ENCODE data around the gene DUSP2.

Gene DUSP2

DNA sequence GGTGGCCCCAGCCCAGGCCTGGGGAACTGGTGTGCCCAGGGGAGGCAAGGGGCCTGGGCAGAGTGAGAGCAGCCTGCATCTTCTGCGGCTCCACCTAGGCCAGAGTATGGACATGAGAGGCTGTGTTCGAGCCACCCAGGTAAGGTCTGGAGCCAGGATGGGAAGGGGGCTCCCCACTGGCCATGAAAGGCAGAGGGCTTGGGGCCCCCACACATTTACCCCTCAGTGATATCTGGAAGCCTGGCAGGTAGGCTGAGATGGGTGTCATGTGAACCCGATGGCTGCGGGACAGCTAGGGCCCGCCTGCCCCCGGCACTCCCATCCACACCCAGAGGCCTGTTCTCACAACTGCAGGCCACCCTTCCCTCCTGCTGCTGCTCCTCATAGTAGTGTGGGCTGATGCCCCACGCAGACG lies 42.0 kb downstream of the DUSP2 start:
- Mint-ChIP-seq H3K9me3 (peaks cover 18% of the 10 kb centered on the region), H3K4me3 (no peak overlapping the region), H3K27ac (peak overlapping the region; percentile 99), H3K36me3 (ENCODE audit: low read depth) (no peaks in the 10 kb centered on the region), H3K4me1 (peaks cover 76% of the 10 kb centered on the region), H3K27me3 (ENCODE audit: low read depth, poor library complexity) (no peaks in the 10 kb centered on the region)
- DNase-seq = no peak
- TF ChIP-seq, protein P1, sequence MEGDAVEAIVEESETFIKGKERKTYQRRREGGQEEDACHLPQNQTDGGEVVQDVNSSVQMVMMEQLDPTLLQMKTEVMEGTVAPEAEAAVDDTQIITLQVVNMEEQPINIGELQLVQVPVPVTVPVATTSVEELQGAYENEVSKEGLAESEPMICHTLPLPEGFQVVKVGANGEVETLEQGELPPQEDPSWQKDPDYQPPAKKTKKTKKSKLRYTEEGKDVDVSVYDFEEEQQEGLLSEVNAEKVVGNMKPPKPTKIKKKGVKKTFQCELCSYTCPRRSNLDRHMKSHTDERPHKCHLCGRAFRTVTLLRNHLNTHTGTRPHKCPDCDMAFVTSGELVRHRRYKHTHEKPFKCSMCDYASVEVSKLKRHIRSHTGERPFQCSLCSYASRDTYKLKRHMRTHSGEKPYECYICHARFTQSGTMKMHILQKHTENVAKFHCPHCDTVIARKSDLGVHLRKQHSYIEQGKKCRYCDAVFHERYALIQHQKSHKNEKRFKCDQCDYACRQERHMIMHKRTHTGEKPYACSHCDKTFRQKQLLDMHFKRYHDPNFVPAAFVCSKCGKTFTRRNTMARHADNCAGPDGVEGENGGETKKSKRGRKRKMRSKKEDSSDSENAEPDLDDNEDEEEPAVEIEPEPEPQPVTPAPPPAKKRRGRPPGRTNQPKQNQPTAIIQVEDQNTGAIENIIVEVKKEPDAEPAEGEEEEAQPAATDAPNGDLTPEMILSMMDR (IDR thresholded peaks at IDR 0.05) = no peak

DNA sequence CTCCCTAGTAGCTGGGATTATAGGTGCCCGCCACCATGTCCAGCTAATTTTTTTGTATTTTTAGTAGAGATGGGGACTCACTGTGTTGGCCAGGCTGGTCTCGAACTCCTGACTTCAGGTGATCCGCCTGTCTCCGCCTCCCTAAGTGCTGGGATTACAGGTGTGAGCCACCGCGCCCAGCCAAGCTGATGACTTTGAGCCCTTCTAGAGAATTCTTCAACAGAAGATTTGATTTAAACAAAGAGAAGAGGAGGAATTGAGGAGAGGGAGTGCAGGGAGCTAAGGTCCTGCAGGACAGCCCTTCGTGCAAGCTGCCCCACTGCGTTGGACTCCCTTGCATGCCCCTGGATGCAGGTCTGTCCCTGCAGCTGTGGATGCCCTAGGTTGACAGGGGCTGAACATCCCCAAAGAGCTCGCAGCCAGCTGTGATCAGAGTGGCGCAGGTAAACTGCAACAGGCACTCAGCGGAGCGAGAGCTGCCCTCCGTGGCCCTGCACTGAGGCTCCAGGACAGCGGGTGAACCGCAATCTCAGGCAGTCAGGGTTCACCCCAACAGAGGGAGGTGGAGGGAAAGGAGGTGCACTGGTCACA lies 42.5 kb downstream of the DUSP2 start:
- Mint-ChIP-seq H3K4me1 (peaks cover 76% of the 10 kb centered on the region), H3K27ac (peak overlapping the region; percentile 87), H3K9me3 (peaks cover 18% of the 10 kb centered on the region), H3K36me3 (ENCODE audit: low read depth) (no peaks in the 10 kb centered on the region), H3K4me3 (no peak overlapping the region), H3K27me3 (ENCODE audit: low read depth, poor library complexity) (no peaks in the 10 kb centered on the region)
- no peak for DNase-seq
- TF ChIP-seq, protein P1 (IDR thresholded peaks at IDR 0.05) = no peak

DNA sequence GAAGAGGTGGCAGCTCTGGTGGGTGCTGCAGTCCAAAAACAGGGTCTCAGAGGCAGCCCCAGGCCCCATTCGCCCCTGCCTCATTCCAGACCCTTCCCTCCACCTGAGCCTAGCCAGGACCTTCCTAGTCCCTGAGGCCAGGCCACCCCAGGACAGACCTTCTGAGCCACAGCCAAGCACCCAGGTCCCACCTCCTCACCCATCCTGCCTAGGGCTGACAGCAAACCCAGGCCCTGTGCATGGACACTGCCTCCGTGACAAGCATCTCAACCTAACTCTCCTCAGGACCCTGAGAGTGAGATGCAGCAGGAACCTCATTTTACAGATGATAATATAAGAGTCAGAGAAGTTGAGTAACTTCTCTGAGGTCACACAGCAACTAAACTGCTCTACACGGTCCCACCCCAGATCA lies 44.3 kb downstream of the DUSP2 start:
- no peaks in the 10 kb centered on the region for H3K27me3 Mint-ChIP-seq (ENCODE audit: low read depth, poor library complexity)
- H3K9me3 Mint-ChIP-seq = peaks cover 16% of the 10 kb centered on the region
- no peak for DNase-seq
- no peaks in the 10 kb centered on the region for H3K36me3 Mint-ChIP-seq (ENCODE audit: low read depth)
- H3K4me3 Mint-ChIP-seq = no peak overlapping the region
- H3K27ac Mint-ChIP-seq = peak overlapping the region; percentile 48
- TF ChIP-seq, protein P1 (IDR thresholded peaks at IDR 0.05) = no peak
- peaks cover 71% of the 10 kb centered on the region for H3K4me1 Mint-ChIP-seq

DNA sequence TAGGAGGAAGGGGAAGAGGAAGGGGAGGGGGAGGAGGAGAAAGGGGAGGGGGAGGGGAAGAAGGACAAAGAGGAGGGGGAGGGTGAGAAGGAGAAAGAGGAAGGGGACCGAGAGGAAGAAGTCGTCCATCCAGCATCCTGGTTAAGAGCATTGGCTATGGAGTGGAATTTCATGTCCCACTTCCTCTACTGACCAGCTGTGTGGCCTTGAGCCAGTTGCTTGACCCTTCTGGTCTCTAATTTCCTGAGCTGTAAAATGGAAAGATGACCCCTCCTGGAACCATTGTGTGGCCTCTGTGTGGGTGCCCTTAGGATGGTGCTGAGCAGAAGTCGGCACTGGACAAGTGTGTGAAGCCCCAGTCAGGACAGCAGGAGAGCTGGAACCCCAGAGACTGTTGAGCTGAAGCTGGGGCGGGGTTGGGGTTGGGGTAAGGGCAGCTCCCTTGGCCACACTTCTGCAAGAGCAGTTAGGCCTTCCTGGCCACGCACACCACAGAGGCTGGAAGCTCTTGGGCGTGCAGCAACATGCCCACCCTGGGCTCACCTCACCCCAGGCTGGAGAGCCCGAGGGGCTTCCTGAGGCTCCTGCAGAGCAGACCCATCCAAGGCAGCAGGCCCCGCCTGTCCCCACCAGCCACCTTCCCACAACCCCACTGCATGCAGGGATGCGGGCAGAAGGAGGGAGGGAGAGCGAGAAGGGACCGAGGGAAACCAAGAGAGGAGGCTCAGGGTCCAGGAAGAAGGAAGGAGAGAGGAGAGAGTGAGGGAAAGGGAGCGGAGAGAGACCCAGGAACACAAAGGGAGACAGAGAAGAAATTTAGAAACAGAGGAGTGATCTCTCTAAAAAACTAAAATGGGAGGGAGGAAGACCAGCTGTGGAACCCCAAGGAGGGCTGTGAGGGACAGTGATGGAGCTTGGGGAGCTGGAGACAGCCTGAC lies 45.1 kb downstream of the DUSP2 start:
- peak; percentile 2 for DNase-seq
- Mint-ChIP-seq H3K27me3 (ENCODE audit: low read depth, poor library complexity) (no peaks in the 10 kb centered on the region), H3K36me3 (ENCODE audit: low read depth) (no peaks in the 10 kb centered on the region), H3K27ac (peak overlapping the region; percentile 17), H3K4me1 (peaks cover 70% of the 10 kb centered on the region), H3K9me3 (peaks cover 12% of the 10 kb centered on the region), H3K4me3 (no peak overlapping the region)
- TF ChIP-seq, protein P1 (IDR thresholded peaks at IDR 0.05) = no peak

DNA sequence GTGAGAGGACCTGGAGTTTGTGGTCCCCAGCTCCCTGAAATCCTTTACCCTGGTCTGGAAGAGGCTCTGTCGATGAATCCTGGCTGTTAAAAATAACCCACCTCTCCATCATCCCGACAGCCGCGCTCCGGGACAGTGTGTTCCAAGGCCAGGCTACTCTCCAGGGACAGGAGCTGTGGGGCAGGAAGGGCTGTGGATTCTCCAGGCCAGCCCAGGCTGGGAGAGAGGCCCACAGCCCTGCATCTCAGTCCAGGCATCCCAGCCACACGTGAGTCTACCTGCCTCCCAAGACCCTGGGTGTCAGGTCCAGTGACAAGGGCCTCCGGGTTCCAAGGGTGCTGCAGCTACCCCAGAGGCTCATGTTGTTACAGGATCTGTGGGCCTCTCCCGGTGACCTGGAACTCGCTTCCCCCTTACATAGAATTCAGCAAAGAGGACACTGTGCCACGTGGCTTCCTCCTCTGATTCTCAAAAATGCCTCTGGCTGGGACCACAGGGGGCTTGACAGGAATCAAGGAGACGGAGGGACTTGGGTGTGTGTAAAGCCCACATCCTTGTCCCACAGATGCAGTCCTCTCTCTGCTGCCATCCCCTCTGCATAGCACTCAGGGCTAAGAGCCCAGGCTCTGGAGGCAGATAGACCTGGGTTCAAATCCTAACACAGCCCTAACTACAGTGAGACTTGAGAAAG lies 46.2 kb downstream of the DUSP2 start:
- no peaks in the 10 kb centered on the region for H3K36me3 Mint-ChIP-seq (ENCODE audit: low read depth)
- no peak overlapping the region for H3K4me3 Mint-ChIP-seq
- peak overlapping the region; percentile 86 for H3K27ac Mint-ChIP-seq
- peaks cover 62% of the 10 kb centered on the region for H3K4me1 Mint-ChIP-seq
- DNase-seq = peak; percentile 1
- H3K27me3 Mint-ChIP-seq (ENCODE audit: low read depth, poor library complexity) = no peaks in the 10 kb centered on the region
- TF ChIP-seq, protein P1 (IDR thresholded peaks at IDR 0.05) = no peak
- peaks cover 8% of the 10 kb centered on the region for H3K9me3 Mint-ChIP-seq

Measured in nephron progenitor cell (in vitro differentiated cells).